Smooth muscle cell (in vitro differentiated cells): Measurements from ENCODE around the gene EPB41L3. TPM values are rescaled to one million over a fixed set of nuclear protein-coding genes. Genes with fewer than 3 reads are reported as not detected.
"Not testable (repeated sequence)": the region's sequence is repeated elsewhere in the genome, so short reads cannot be mapped to it uniquely, and the experiment has no call there.

Experiments used
- DNase-seq: peaks from one replicate; lab custom pipeline; 2025; ENCODE audit not compliant: unreplicated experiment; lab: John Stamatoyannopoulos, UW
- H2AFZ ChIP-seq: fragments of 200-600 bp; sonication (generic); 2 replicates; pipeline ENCODE4 v1.6.0; 2016; ENCODE audit warnings: antibody characterized with exemption, low read depth, mild to moderate bottlenecking
- H3F3A ChIP-seq: fragments of 200-600 bp; sonication (generic); 2 replicates; pipeline ENCODE4 v1.6.0; 2017; ENCODE audit warnings: antibody characterized with exemption, low read depth
- H3K27ac ChIP-seq: fragments of 200-600 bp; sonication (generic); 2 replicates; pipeline ENCODE4 v1.5.1; 2016; ENCODE audit warnings: low read depth, mild to moderate bottlenecking
- H3K27me3 ChIP-seq: fragments of 200-600 bp; sonication (generic); 2 replicates; pipeline ENCODE4 v1.6.1; 2016; ENCODE audit warnings: low read depth, mild to moderate bottlenecking
- H3K36me3 ChIP-seq: fragments of 200-600 bp; sonication (generic); 2 replicates; pipeline ENCODE4 v1.5.1; 2016; ENCODE audit warnings: low read depth
- H3K4me1 ChIP-seq: fragments of 200-600 bp; sonication (generic); 2 replicates; pipeline ENCODE4 v1.5.1; 2016; ENCODE audit warnings: low read depth
- H3K4me2 ChIP-seq: fragments of 200-600 bp; sonication (generic); 2 replicates; pipeline ENCODE4 v1.6.0; 2016; ENCODE audit warnings: mild to moderate bottlenecking
- H3K4me3 ChIP-seq: fragments of 200-600 bp; sonication (generic); 2 replicates; pipeline ENCODE4 v1.5.1; 2016; ENCODE audit warnings: mild to moderate bottlenecking
- H3K79me2 ChIP-seq: fragments of 200-600 bp; sonication (generic); 2 replicates; pipeline ENCODE4 v1.6.0; 2016; ENCODE audit warnings: low read depth, mild to moderate bottlenecking
- H3K9ac ChIP-seq: fragments of 200-600 bp; sonication (generic); 2 replicates; pipeline ENCODE4 v1.6.0; 2016; ENCODE audit warnings: low read depth
- H3K9me3 ChIP-seq: fragments of 200-600 bp; sonication (generic); replicated peaks from 2 replicates; pipeline ENCODE4 v1.5.1; 2016; ENCODE audit warnings: low read depth
- H4K20me1 ChIP-seq: fragments of 200-600 bp; sonication (generic); 2 replicates; pipeline ENCODE4 v1.6.0; 2016; ENCODE audit warnings: low read depth
- WGBS: methylation state at CpG from one replicate; pipeline ENCODE4 v1.1.7; 2016; ENCODE audit warnings: low lambda C conversion rate; 5-methylcytosine and 5-hydroxymethylcytosine counted together
- polyA plus RNA-seq: library from polyadenylated mRNA; unstranded; fragments of >200 nt; fragmentation: Nextera tagmentation; extraction: Ambion mirVana; gene quantifications from 2 replicates; pipeline ENCODE4 v1.2.1, GENCODE V29; 2016
- total RNA-seq: library from RNA; depleted of rRNA; stranded (reverse); fragments of >200 nt; gene quantifications from 2 replicates; pipeline ENCODE4 v1.2.3, GENCODE V29; 2014
- TF ChIP-seq, protein P1 (sequence below): fragments of 200-600 bp; sonication (generic); IDR thresholded peaks from 2 replicates; pipeline ENCODE4 v1.5.1; 2017; ENCODE audit warnings: borderline replicate concordance, mild to moderate bottlenecking, antibody characterized with exemption; ENCODE audit not compliant: insufficient read depth, poor library complexity, severe bottlenecking

Gene EPB41L3
- total and polyA plus RNA-seq, 2 experiments from 2014 or later = 11.5 to 26.9 TPM

DNA sequence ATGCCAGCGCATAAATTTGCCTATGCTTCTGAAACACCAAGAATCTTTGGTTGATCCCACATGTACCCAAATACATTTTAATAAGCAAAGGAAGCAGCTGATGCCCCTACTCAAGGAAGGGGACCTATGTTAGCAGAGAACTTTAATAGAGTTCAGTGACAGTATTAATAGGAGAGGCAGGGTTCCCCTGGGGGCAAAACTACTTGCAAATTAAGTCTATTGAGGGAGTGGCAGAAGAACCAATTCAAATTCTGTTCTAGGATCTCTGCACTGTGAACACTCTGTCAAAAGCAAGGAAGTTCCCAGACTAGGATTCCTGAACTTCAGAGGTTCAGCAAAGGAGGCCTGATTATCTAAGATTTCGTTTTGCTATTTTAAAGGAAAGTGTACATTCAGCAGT, 47.5 kb downstream of the EPB41L3 start:
- H3K27ac ChIP-seq = no peak overlapping the region
- no peaks in the 10 kb centered on the region for H3K9me3 ChIP-seq
- H3K9ac ChIP-seq = no peak overlapping the region
- H4K20me1 ChIP-seq = peaks cover 5% of the 10 kb centered on the region
- no peak for DNase-seq
- WGBS = 85% methylated on average over 2 of the region's 2 CpGs
- H3K4me1 ChIP-seq = no peaks in the 10 kb centered on the region
- H2AFZ ChIP-seq = no peak overlapping the region
- no peak overlapping the region for H3K4me2 ChIP-seq
- no peaks in the 10 kb centered on the region for H3K27me3 ChIP-seq
- no peaks in the 10 kb centered on the region for H3K36me3 ChIP-seq
- no peaks in the 10 kb centered on the region for H3F3A ChIP-seq
- H3K79me2 ChIP-seq = peaks cover 16% of the 10 kb centered on the region
- H3K4me3 ChIP-seq = no peak overlapping the region
- TF ChIP-seq, protein P1, sequence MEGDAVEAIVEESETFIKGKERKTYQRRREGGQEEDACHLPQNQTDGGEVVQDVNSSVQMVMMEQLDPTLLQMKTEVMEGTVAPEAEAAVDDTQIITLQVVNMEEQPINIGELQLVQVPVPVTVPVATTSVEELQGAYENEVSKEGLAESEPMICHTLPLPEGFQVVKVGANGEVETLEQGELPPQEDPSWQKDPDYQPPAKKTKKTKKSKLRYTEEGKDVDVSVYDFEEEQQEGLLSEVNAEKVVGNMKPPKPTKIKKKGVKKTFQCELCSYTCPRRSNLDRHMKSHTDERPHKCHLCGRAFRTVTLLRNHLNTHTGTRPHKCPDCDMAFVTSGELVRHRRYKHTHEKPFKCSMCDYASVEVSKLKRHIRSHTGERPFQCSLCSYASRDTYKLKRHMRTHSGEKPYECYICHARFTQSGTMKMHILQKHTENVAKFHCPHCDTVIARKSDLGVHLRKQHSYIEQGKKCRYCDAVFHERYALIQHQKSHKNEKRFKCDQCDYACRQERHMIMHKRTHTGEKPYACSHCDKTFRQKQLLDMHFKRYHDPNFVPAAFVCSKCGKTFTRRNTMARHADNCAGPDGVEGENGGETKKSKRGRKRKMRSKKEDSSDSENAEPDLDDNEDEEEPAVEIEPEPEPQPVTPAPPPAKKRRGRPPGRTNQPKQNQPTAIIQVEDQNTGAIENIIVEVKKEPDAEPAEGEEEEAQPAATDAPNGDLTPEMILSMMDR = no peak

DNA sequence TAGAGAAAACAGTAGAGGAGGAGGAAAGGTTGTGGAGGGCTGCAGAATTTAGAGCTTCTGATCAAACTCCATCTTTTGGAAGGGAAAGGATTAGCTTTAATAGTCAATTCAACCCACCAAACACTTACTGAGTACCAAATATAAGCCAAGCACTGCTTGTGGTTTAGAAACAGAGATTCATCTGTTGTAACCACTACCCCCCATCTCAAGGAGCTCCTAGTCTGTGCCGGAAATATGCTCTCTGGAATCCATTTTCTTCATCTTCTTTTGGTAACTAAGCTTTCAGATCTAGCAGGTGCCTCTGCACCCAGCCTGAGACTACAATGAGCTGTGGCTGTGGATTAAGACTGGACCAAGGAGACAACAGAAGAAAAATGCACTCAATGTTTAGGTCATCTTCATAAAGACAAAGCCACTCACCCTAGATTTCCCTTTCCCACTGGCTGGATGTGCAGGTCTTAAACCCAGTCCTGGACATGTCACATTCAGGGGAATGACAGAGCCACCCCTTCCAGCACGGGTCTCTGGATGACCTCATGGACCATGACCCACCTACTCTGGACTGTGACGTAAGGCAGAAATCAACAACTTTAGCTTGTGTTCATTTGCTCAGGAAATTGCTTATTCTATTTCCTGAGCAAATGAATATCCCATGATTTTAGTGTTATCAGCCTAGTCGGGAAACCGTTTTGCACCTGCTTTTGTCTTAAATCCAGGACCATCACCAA, 52.9 kb downstream of the EPB41L3 start:
- Histone ChIP-seq H4K20me1 (no peaks in the 10 kb centered on the region), H3F3A (no peaks in the 10 kb centered on the region), H3K4me3 (no peak overlapping the region), H2AFZ (no peak overlapping the region), H3K36me3 (no peaks in the 10 kb centered on the region), H3K27me3 (no peaks in the 10 kb centered on the region), H3K4me1 (no peaks in the 10 kb centered on the region), H3K9me3 (no peaks in the 10 kb centered on the region), H3K27ac (no peak overlapping the region), H3K4me2 (no peak overlapping the region), H3K79me2 (peaks cover 4% of the 10 kb centered on the region), H3K9ac (no peak overlapping the region)
- TF ChIP-seq, protein P1 = no peak
- 87% methylated on average over 5 of the region's 5 CpGs for WGBS
- DNase-seq = no peak

DNA sequence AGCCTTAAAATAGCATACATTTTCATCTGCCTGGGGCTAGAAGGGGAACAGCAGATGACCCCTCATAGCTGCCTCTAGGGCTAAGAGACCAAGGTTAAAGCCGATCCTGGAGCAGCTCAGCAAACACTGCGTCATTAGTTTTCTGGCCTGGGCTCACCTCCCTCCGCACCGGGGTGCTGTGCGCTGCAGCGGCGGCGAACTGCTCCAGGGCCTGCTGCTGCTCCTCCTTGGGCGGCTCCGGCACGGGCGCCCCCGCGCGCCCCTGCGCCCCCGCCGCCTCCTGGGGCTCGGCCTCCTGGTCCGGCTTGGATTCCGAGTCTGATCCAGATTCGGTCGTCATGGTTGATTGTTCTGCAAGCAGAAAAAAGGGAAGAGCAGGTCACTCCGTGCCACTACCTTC, 55.0 kb downstream of the EPB41L3 start:
- H3K4me3 ChIP-seq = no peak overlapping the region
- no peaks in the 10 kb centered on the region for H3K9me3 ChIP-seq
- H3K36me3 ChIP-seq = no peaks in the 10 kb centered on the region
- H3K27ac ChIP-seq = no peak overlapping the region
- H3K4me1 ChIP-seq = no peaks in the 10 kb centered on the region
- no peaks in the 10 kb centered on the region for H3K79me2 ChIP-seq
- H3K9ac ChIP-seq = no peak overlapping the region
- H3K27me3 ChIP-seq = no peaks in the 10 kb centered on the region
- DNase-seq = no peak
- H2AFZ ChIP-seq = no peak overlapping the region
- WGBS = 97% methylated on average over 24 of the region's 24 CpGs
- TF ChIP-seq, protein P1 = no peak
- H4K20me1 ChIP-seq = no peaks in the 10 kb centered on the region
- H3F3A ChIP-seq = no peaks in the 10 kb centered on the region
- no peak overlapping the region for H3K4me2 ChIP-seq

DNA sequence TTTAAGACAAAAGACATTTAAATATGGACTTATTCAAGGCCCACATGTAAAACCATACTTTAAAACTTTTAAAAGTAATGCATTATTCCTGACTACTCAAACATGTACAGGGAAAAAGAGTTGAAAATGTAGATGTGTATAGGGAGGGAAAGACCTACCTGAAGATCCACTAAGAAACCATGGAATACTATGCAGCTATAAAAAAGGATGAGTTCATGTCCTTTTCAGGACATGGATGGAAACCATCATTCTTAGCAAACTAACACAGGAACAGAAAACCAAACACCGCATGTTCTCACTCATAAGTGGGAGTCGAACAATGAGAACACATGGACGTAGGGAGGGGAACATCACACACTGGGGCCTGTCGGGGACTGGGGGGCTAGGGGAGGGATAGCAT, 55.8 kb downstream of the EPB41L3 start:
- H3K36me3 ChIP-seq, H3F3A ChIP-seq, H3K9ac ChIP-seq, H3K79me2 ChIP-seq, H3K27me3 ChIP-seq, H3K4me3 ChIP-seq, H3K4me1 ChIP-seq, H3K9me3 ChIP-seq, H3K4me2 ChIP-seq, H4K20me1 ChIP-seq, H2AFZ ChIP-seq, DNase-seq, H3K27ac ChIP-seq: not testable (repeated sequence)
- WGBS = 96% methylated on average over 4 of the region's 4 CpGs
